K562 (cell line): Measurements from ENCODE around the gene IDI2. TPM values are rescaled to one million over a fixed set of nuclear protein-coding genes. Genes with fewer than 3 reads are reported as not detected.

Experiments used
- CBX5 ChIP-seq: IDR thresholded peaks from 2 replicates; pipeline ENCODE4 v1.6.1; 2014; ENCODE audit warnings: low read depth, borderline replicate concordance
- CREB1 ChIP-seq, 2 experiments: sonication (generic) in 1 of 2; formaldehyde crosslinking in 1 of 2; IDR thresholded peaks; 2 replicates each; pipeline versions ENCODE4 v1.6.1 to v1.8.0; 2012 to 2022; ENCODE audit warnings: inconsistent platforms in 1 of 2, mild to moderate bottlenecking in 1 of 2, missing genetic modification reagents in 1 of 2, moderate library complexity in 1 of 2
- DLX4 ChIP-seq: fragments of 250-450 bp; sonication (Bioruptor Pico); IDR thresholded peaks from 2 replicates; pipeline ENCODE4 v1.6.1; 2021; ENCODE audit warnings: mild to moderate bottlenecking
- ETS1 ChIP-seq: conservative IDR thresholded peaks from 2 replicates; pipeline ENCODE4 v1.6.1; 2011; ENCODE audit warnings: low read depth, mild to moderate bottlenecking, low read length; ENCODE audit not compliant: control insufficient read depth
- FUS ChIP-seq: fragments of 200-400 bp; formaldehyde crosslinking; optimal IDR thresholded peaks from 2 replicates; pipeline ENCODE3; 2017; ENCODE audit warnings: low read depth, low read length
- MED1 ChIP-seq: sonication (generic); formaldehyde crosslinking; IDR thresholded peaks from 2 replicates; pipeline ENCODE4 v1.8.1; 2023; ENCODE audit warnings: missing genetic modification reagents, borderline replicate concordance
- NUFIP1 ChIP-seq: fragments of 450-650 bp; IDR thresholded peaks from 2 replicates; pipeline ENCODE4 v1.6.1; 2018; ENCODE audit not compliant: partially characterized antibody
- POLR3A ChIP-seq: IDR thresholded peaks from 2 replicates; pipeline ENCODE4 v1.6.1; 2011; ENCODE audit warnings: borderline replicate concordance, mild to moderate bottlenecking, moderate library complexity; ENCODE audit not compliant: insufficient read length, insufficient read depth; ENCODE audit errors: extremely low read depth
- PTRF ChIP-seq: fragments of 450-650 bp; IDR thresholded peaks from 2 replicates; pipeline ENCODE4 v1.6.1; 2016; ENCODE audit warnings: mild to moderate bottlenecking, missing genetic modification characterization, missing compliant biosample characterization
- RBM14 ChIP-seq: fragments of 200-400 bp; formaldehyde crosslinking; IDR thresholded peaks from 2 replicates; pipeline ENCODE4 v1.6.1; 2018; ENCODE audit warnings: low read depth, mild to moderate bottlenecking, low read length, moderate library complexity, borderline replicate concordance; ENCODE audit not compliant: insufficient read depth
- REST ChIP-seq, 2 experiments: fragments of 450-650 bp; formaldehyde crosslinking in 1 of 2; IDR thresholded peaks; 2 replicates each; pipeline versions ENCODE4 v1.4.0 to v1.6.1; 2014 to 2020; ENCODE audit warnings: mild to moderate bottlenecking in 2 of 2, borderline replicate concordance in 1 of 2, low read depth in 1 of 2
- SMARCB1 ChIP-seq: IDR thresholded peaks from 2 replicates; pipeline ENCODE4 v1.6.1; 2011; ENCODE audit warnings: improper control_type of control experiment, low read depth; ENCODE audit not compliant: insufficient read length
- SNIP1 ChIP-seq: fragments of 450-650 bp; IDR thresholded peaks from 2 replicates; pipeline ENCODE4 v1.7.1; 2017; ENCODE audit warnings: low read depth, mild to moderate bottlenecking
- TAL1 ChIP-seq: fragments of 450-650 bp; IDR thresholded peaks from 2 replicates; pipeline ENCODE4 v1.6.1; 2016; ENCODE audit warnings: mild to moderate bottlenecking
- TCF3 ChIP-seq: sonication (generic); formaldehyde crosslinking; IDR thresholded peaks from 2 replicates; pipeline ENCODE4 v1.4.0; 2020; ENCODE audit warnings: mild to moderate bottlenecking, missing genetic modification reagents
- WHSC1 ChIP-seq: IDR thresholded peaks from one replicate; pipeline ENCODE4 v1.6.1; 2012; ENCODE audit warnings: low read length, control low read depth, inconsistent platforms
- ZC3H11A ChIP-seq: IDR thresholded peaks from 2 replicates; pipeline ENCODE4 v1.6.1; 2012; ENCODE audit warnings: low read depth, low read length, improper control_type of control experiment
- ZC3H4 ChIP-seq: sonication (generic); formaldehyde crosslinking; IDR thresholded peaks from 2 replicates; pipeline ENCODE4 v1.9.0; 2021; ENCODE audit warnings: missing genetic modification reagents, borderline replicate concordance
- ZNF165 ChIP-seq: fragments of 250-450 bp; sonication (Bioruptor Pico); IDR thresholded peaks from 2 replicates; pipeline ENCODE4 v1.4.0; 2020; ENCODE audit warnings: borderline replicate concordance
- ZNF184 ChIP-seq: sonication (generic); formaldehyde crosslinking; IDR thresholded peaks from 2 replicates; pipeline ENCODE4 v1.5.0; 2020; ENCODE audit warnings: missing genetic modification reagents
- polyA plus RNA-seq, 8 experiments: library from polyadenylated mRNA; depleted of rRNA in 4 of 8; stranded (reverse) in 5 of 8; unstranded in 3 of 8; fragments of >200 nt; fragmentation: Nextera tagmentation in 2 of 8; fragmentation: Illumina TruSeq in 1 of 8; extraction: Ambion mirVana in 2 of 8; extraction: Trizol in 1 of 8; gene quantifications; 2 replicates each; pipeline versions ENCODE4 v1.2.1 to v1.2.3, GENCODE V29; 2011 to 2014; ENCODE audit warnings: inconsistent platforms in 1 of 8, missing spikeins in 1 of 8
- total RNA-seq, 7 experiments: library from RNA; depleted of rRNA in 6 of 7; stranded (reverse); fragments of >200 nt in 6 of 7; fragmentation: Illumina TruSeq in 2 of 7; extraction: Trizol in 2 of 7; gene quantifications; 2 replicates each; pipeline versions ENCODE4 v1.2.1 to v1.2.3, GENCODE V29; 2011 to 2021; ENCODE audit warnings: low replicate concordance in 1 of 7

Gene IDI2
- total and polyA plus RNA-seq, 9 of the 15 experiments (the other 6 are each of a cell fraction or from before 2014, with no cell fraction given) = not detected

- TF ChIP-seq REST (IDR thresholded peaks at IDR 0.05; ENCODE audit: borderline replicate concordance) = no peak
- no peak for TF ChIP-seq REST (CRISPR knock-in tag; IDR thresholded peaks at IDR 0.05; ENCODE audit: low read depth)
- TF ChIP-seq DLX4 (CRISPR knock-in tag) = no peak
- TF ChIP-seq ZC3H11A = no peak
- TF ChIP-seq ZNF165 (CRISPR knock-in tag) = no peak
- TF ChIP-seq PTRF (tag) = no peak
- no peak for TF ChIP-seq POLR3A
- no peak for TF ChIP-seq FUS
- no peak for TF ChIP-seq ZC3H4
- no peak for TF ChIP-seq WHSC1
- TF ChIP-seq CREB1 (IDR thresholded peaks at IDR 0.05) = no peak
- no peak for TF ChIP-seq CREB1 (CRISPR knock-in tag; IDR thresholded peaks at IDR 0.05)
- no peak for TF ChIP-seq ETS1
- TF ChIP-seq ZNF184 = no peak
- TF ChIP-seq SNIP1 = no peak
- TF ChIP-seq NUFIP1 = no peak
- TF ChIP-seq TCF3 (CRISPR knock-in tag) = peak; percentile 76
- no peak for TF ChIP-seq RBM14
- no peak for TF ChIP-seq CBX5
- no peak for TF ChIP-seq SMARCB1
- peak; percentile 73 for TF ChIP-seq TAL1
- no peak for TF ChIP-seq MED1 (CRISPR knock-in tag)
These were observed 24.5 kb upstream of the IDI2 start (continued) for GRCh38 chr10:1050145-1050544.
